Measurements from ENCODE around the gene B3GALT2.

- no peak for TF ChIP-seq POLR2A (IDR thresholded peaks at IDR 0.05; ENCODE audit: low read length)
- no peak for TF ChIP-seq GATA1 (IDR thresholded peaks at IDR 0.05; ENCODE audit: low read depth, low read length)
Measured at GRCh38 chr1:193212637-193213036, 26.2 kb upstream of the B3GALT2 start.
